HUES6 (cell line): ENCODE data around the gene PARD6B.
A peak's percentile ranks its signal among the peaks of the same experiment; 100 is the strongest.

ENCODE experiments used
- H3K27ac ChIP-seq: 2 replicates; pipeline ENCODE4 v1.7.0; 2013; ENCODE audit warnings: low read depth, mild to moderate bottlenecking, low read length, inconsistent platforms
- H3K27me3 ChIP-seq: 2 replicates; pipeline ENCODE4 v1.6.1; 2013; ENCODE audit warnings: low read length; ENCODE audit not compliant: control insufficient read depth, insufficient read depth
- H3K36me3 ChIP-seq: 2 replicates; pipeline ENCODE4 v1.6.1; 2013; ENCODE audit warnings: low read length; ENCODE audit not compliant: control insufficient read depth, insufficient read depth
- H3K4me1 ChIP-seq: 2 replicates; pipeline ENCODE4 v1.6.1; 2013; ENCODE audit warnings: low read length; ENCODE audit not compliant: control insufficient read depth, insufficient read depth
- H3K4me3 ChIP-seq: 2 replicates; pipeline ENCODE4 v1.5.1; 2013; ENCODE audit warnings: low read depth, low read length
- H3K9ac ChIP-seq: one replicate; pipeline ENCODE4 v1.6.1; 2013; ENCODE audit warnings: mild to moderate bottlenecking, low read length
- H3K9me3 ChIP-seq: 2 replicates; pipeline ENCODE4 v1.6.1; 2013; ENCODE audit warnings: low read depth, low read length; ENCODE audit not compliant: control insufficient read depth, insufficient read depth

PARD6B gene

GRCh38 chr20:50717974-50718761 is 13.2 kb upstream of the PARD6B start:
- Histone ChIP-seq H3K27me3 (no peaks in the 10 kb centered on the region), H3K27ac (no peak overlapping the region)

DNA sequence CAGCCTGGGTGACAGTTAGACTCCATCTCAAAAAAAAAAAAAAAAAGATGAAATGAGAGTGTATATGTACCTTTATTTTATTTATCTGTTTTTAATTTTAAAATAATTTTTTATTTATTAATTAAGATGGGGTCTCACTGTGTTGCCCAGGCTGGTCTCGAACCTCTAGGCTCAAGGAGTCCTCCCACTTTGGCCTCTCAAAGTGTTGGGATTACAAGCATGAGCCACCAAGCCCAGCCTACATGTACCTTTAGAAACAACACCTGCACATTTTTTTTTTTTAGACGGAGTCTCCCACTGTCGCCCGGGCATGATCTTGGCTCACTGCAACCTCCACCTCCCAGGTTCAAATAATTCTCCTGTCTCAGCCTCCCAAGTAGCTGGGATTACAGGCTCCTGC is 12.1 kb upstream of the PARD6B start:
- Histone ChIP-seq H3K9ac (no peak overlapping the region), H3K9me3 (no peaks in the 10 kb centered on the region), H3K4me3 (no peak overlapping the region), H3K27ac (no peak overlapping the region), H3K36me3 (no peaks in the 10 kb centered on the region), H3K4me1 (peaks cover 6% of the 10 kb centered on the region), H3K27me3 (no peaks in the 10 kb centered on the region)

More at GRCh38 chr20:50717974-50718761, 13.2 kb upstream of the PARD6B start:
- H3K4me1 ChIP-seq = peaks cover 5% of the 10 kb centered on the region; the same call in 1 of the 2 replicates
- H3K9me3 ChIP-seq = no peaks in the 10 kb centered on the region
- no peak overlapping the region for H3K4me3 ChIP-seq
- no peak overlapping the region for H3K9ac ChIP-seq
- no peaks in the 10 kb centered on the region for H3K36me3 ChIP-seq

- no peaks in the 10 kb centered on the region for H3K9me3 ChIP-seq
- H3K36me3 ChIP-seq = no peaks in the 10 kb centered on the region
- no peak overlapping the region for H3K27ac ChIP-seq
- H3K4me1 ChIP-seq = peaks cover 13% of the 10 kb centered on the region
- no peak overlapping the region for H3K9ac ChIP-seq
- no peak overlapping the region for H3K4me3 ChIP-seq
- H3K27me3 ChIP-seq = no peaks in the 10 kb centered on the region
Measured at GRCh38 chr20:50720026-50720425, 11.4 kb upstream of the PARD6B start.

GRCh38 chr20:50720582-50720981 is 10.8 kb upstream of the PARD6B start:
- H3K4me3 ChIP-seq = no peak overlapping the region
- H3K36me3 ChIP-seq = no peaks in the 10 kb centered on the region
- H3K9me3 ChIP-seq = no peaks in the 10 kb centered on the region
- H3K27me3 ChIP-seq = no peaks in the 10 kb centered on the region
- peaks cover 19% of the 10 kb centered on the region for H3K4me1 ChIP-seq
- no peak overlapping the region for H3K27ac ChIP-seq
- no peak overlapping the region for H3K9ac ChIP-seq

DNA sequence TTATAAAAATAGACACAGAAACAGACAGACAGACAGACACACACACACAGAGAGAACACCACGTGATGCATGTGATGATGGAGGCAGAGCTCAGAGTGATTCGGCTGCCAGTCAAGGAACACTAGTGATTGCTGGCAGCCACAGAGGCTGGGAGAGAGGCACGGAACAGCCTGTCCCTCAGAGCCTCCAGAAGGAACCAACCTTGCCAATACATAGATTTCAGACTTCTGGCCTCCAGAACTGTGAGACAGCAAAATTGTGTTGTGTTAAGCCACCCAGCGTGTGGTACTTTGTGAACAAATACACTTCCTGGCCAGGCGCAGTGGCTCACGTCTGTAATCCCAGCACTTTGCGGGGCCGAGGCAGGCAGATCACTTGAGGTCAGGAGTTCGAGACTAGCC is 9.5 kb upstream of the PARD6B start:
- Histone ChIP-seq H3K36me3 (no peaks in the 10 kb centered on the region), H3K9me3 (no peaks in the 10 kb centered on the region), H3K4me1 (peaks cover 21% of the 10 kb centered on the region), H3K27me3 (no peaks in the 10 kb centered on the region), H3K27ac (no peak overlapping the region), H3K9ac (no peak overlapping the region), H3K4me3 (no peak overlapping the region)

GRCh38 chr20:50722424-50723155 is 8.8 kb upstream of the PARD6B start:
- H3K9me3 ChIP-seq = no peaks in the 10 kb centered on the region
- H3K4me3 ChIP-seq = no peak overlapping the region
- H3K27me3 ChIP-seq = no peaks in the 10 kb centered on the region
- no peak overlapping the region for H3K9ac ChIP-seq
- no peak overlapping the region for H3K27ac ChIP-seq
- peaks cover 21% of the 10 kb centered on the region for H3K4me1 ChIP-seq
- H3K36me3 ChIP-seq = no peaks in the 10 kb centered on the region

- H3K4me1 ChIP-seq = peaks cover 16% of the 10 kb centered on the region
- no peaks in the 10 kb centered on the region for H3K36me3 ChIP-seq
- H3K4me3 ChIP-seq = no peak overlapping the region
- no peak overlapping the region for H3K9ac ChIP-seq
- H3K27me3 ChIP-seq = no peaks in the 10 kb centered on the region
- H3K27ac ChIP-seq = no peak overlapping the region
- H3K9me3 ChIP-seq = no peaks in the 10 kb centered on the region
Measured at GRCh38 chr20:50723672-50724071, 7.7 kb upstream of the PARD6B start.

- Histone ChIP-seq H3K27me3 (no peaks in the 10 kb centered on the region), H3K4me3 (no peak overlapping the region; the same call in 1 of the 2 replicates), H3K9me3 (no peaks in the 10 kb centered on the region), H3K36me3 (no peaks in the 10 kb centered on the region), H3K27ac (peak overlapping the region; percentile 35; the same call in 1 of the 2 replicates), H3K4me1 (peaks cover 21% of the 10 kb centered on the region), H3K9ac (peak overlapping the region; percentile 58)
Measured at GRCh38 chr20:50724112-50724725, 7.2 kb upstream of the PARD6B start.

- peak overlapping the region; percentile 58 for H3K9ac ChIP-seq
- H3K9me3 ChIP-seq = no peaks in the 10 kb centered on the region
- no peaks in the 10 kb centered on the region for H3K27me3 ChIP-seq
- no peaks in the 10 kb centered on the region for H3K36me3 ChIP-seq
- H3K27ac ChIP-seq = peak overlapping the region; percentile 35; the same call in 1 of the 2 replicates
- H3K4me3 ChIP-seq = no peak overlapping the region; the same call in 1 of the 2 replicates
- peaks cover 30% of the 10 kb centered on the region for H3K4me1 ChIP-seq
Measured at GRCh38 chr20:50724851-50725723, 6.3 kb upstream of the PARD6B start.

- H3K9ac ChIP-seq = no peak overlapping the region
- no peaks in the 10 kb centered on the region for H3K36me3 ChIP-seq
- peak overlapping the region; percentile 35; the same call in 1 of the 2 replicates for H3K27ac ChIP-seq
- H3K9me3 ChIP-seq = no peaks in the 10 kb centered on the region
- H3K4me1 ChIP-seq = peaks cover 33% of the 10 kb centered on the region
- H3K4me3 ChIP-seq = no peak overlapping the region
- no peaks in the 10 kb centered on the region for H3K27me3 ChIP-seq
Measured at GRCh38 chr20:50725724-50726005, 5.7 kb upstream of the PARD6B start.
